GM21447 (cell line): ENCODE data around the gene JOSD2.

ENCODE experiments used
- ATAC-seq: cut with Tn5 transposase; IDR thresholded peaks from one replicate; pipeline ENCODE4 v1.9.1; 2021; ENCODE audit not compliant: unreplicated experiment

The JOSD2 gene, protein sequence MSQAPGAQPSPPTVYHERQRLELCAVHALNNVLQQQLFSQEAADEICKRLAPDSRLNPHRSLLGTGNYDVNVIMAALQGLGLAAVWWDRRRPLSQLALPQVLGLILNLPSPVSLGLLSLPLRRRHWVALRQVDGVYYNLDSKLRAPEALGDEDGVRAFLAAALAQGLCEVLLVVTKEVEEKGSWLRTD

DNA sequence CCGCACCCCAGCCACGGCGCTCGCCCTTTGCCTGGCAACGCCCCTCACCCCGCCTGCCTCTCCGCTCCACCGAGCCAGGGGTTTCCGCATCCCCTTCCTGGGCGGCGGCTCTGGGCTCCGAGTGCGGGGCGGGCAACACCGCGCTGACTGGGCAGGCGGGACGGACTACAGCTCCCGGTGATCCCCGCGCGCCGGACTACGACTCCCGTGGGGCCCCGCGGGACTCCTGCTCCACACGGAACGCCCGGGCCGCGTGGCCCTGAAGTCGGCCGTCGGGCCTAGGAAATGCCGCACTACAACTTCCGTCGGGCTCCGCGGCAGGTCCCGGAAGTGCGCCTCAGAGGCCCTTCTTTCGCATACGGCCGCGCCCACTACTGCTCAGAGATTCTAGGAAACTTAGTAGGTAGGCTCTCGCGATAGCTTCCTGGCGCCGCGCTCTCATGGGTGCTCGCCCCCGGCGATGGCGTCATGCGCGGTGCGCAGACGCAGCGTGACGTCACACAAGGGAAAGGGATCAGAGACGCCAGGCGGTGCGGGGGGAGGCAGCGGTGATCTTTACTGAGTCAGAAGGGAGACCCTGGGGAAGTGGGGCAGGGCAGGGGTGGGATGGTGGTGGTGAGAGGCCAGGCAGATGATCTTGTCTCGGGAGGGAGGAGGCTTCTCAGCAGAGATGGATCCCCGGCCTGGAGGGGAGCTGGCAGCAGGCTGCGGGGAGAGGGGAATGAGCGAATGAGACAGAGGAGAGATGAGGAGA, at the start of gene JOSD2:
JOSD2 (minus strand) TSS at position 123 of the 754 bp plus-strand sequence. CDS start 760 bp downstream, outside the sequence.
- peak; percentile 90 for ATAC-seq

DNA sequence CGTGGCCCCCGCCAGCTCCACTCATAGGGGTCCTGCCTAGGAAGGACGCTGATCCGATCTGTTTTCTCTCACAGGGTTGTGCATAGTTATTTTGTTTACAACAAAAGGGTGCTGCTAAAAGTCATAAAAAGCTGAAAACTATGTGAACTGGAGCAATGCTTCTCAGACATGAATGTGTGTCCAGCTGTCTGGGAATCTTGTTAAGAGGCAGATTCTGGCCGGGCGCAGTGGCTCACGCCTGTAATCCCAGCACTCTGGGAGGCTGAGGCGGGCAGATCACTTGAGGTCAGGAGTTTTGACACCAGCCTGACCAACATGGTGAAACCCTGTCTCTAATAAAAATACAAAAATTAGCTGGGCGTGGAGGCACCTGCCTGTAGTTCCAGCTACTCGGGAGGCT, 48.6 kb upstream of the JOSD2 start:
- no peak for ATAC-seq

DNA sequence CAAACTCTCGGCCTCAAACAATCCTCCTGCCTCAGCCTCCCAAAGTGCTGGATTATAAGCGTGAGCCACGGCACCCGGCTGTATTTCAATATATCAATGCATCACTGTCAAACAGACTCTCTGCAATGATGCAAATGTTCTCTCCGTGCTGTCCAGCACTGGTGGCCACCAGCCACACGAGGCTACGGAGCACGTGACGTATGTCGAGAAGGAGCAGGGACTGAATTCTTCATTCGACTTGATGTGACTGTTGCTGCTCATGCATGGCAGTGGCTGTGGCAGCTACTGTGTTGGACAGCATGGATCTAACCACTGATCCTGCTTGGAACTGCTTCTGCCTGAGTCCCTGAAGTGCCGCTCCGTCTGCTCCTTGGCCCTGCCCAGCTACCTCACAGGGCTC, 47.5 kb upstream of the JOSD2 start:
- no peak for ATAC-seq

DNA sequence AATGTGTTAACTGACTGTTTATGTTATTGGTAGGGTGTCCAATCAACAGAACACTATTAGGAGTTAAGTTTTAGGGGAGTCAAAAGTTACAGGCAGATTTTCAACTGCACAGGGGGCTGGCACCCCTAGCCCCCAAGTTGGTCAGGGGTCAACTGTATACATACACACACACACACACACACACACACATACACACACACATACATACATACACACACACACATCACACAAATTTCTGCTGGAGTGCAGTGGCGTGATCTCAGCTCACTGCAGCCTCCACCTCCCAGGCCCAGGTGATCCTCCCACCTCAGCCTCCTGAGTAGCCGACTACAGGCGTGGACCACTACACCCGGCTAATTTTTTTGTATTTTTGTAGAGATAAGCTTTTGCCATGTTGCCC, 47.0 kb upstream of the JOSD2 start:
- ATAC-seq = no peak

DNA sequence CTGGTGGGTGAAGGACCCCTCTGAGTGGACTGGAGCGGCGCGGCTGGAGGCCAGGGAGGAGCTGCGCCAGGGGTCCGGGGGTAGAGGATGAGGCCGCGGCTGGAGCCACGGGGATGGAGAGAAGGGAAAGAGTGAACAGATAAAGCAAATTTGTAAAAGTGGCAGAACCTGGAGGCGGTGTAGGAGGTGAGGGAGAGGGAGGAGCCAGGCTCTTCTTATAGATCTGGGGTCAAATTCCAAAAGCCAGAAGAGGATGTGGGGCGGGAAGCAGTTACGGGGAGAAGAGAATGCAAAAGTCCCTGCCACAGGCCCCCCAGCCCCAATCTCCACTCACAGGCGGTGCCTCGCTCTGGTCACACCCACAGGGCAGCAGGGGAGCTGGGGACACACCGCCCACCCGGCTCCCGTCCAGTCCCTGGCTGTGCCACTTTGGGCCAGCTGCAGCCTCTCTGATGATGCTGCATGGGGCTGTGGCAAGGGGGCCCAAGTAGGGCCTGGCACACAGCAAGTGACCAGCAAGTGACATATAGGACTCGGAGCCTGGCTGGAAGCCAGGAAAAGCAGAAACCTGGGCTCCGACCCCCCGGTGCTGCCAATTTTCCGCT, 46.1 kb upstream of the JOSD2 start:
- no peak for ATAC-seq

DNA sequence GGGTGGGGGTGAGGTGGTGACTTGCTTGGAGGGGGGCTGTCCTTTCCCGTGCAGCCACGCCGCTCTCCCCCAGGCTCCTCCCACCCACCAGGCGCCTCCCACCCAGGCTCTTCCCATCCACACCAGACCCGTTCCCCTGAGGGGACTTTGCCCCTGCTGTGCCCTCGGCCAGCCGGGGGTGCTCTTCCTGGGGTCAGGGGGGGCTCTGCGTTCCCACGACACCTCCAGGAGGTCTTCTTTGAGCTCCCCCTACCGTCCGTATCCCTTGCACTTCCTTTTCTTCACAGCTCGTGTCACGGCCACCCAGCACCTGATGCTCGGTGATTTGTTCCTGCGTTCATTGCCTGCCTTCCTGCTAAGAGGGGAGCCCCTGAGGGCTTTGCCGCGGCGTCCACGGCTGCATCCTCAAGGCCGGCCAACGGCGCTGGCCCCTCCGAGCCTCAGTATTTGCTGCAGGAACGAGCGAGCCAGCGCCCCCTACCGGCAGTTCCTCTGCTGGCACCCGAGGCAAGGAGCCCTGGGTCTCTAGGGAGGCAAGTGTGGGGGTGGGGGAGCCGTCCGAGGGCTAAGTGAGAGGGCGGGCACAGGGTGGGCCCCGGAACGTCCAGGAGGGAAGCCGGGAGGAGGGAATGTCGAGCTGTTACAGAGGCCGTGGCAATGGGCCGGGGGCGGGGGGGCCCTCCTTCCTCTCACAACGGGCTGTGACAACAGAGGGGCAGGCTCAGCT, 45.5 kb upstream of the JOSD2 start:
- ATAC-seq = no peak

DNA sequence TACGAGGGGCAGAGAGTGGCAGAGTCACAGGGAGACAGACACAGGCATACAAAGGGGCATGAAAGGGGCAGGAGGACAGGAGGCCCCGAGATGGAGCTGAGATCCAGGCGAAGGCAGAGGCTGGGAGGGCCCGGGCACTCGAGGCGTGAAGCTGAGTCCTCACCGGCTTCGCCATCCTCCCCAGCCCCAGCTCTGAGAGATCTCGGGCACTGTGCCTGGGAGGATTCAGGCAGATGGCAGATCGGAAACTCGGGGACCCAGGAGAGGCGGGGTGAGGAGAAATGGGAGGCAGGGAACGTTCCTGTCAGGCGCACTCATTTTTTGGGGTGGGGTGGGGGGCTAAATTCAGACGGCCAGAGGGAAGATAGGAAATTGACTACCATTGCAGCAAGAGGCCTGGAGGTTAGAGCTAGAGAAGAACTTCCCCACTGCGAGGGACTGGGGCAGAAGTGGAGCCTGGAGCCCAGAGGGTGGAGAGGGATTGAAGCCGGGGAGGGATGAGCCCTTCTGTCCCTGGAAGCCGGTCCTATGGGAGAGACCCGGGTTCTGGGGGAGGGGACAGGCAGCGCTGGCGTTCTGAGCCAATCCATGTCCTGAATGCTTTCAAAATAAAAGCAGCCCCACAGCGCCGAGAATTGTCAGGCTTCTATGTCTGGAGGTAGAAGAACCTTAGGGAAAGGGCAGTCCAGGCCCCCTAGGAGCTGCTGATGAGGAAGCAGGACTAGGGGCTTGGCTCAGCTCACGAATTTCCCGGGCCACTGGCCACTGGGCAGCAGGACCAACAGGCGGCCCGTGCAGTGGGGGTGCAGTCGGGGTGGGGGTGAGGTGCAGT, 44.7 kb upstream of the JOSD2 start:
- ATAC-seq = no peak

DNA sequence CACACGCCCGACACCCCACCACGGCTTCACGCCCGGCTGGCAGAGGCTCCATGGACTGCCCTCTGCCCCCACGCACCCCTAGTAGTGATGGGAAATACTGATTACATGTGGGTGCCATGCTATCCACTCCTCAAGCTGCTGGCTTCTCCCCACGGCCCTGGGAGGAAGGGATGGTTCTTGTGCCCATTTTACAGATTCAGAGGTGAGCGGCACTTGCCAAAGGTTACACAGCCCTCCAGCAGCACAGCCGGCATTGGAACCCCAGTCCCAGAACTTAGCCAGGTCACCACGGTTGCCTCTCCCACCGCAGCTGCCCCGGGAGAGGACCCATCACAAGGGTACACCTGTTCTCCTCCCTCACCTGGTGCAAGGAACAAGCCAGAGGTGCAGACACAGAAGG, 44.0 kb upstream of the JOSD2 start:
- no peak for ATAC-seq

DNA sequence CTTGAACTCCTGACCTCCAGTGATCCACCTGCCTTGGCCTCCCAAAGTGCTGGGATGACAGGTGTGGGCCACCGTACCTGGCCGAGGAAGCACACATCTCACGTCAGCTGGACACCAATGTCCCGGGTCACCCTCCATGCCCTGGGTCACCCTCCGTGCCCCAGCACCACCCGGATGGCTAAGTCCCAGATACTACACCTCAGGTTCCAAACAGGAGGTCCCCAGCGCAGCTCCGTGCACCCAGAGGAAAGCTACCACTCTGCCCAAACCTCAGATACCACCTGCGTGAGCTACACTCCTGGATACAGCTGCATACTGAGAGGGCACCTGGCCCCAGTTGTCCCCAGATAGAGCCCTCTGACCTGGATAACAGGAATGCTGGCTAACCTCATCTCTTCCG, 43.2 kb upstream of the JOSD2 start:
- ATAC-seq = no peak

DNA sequence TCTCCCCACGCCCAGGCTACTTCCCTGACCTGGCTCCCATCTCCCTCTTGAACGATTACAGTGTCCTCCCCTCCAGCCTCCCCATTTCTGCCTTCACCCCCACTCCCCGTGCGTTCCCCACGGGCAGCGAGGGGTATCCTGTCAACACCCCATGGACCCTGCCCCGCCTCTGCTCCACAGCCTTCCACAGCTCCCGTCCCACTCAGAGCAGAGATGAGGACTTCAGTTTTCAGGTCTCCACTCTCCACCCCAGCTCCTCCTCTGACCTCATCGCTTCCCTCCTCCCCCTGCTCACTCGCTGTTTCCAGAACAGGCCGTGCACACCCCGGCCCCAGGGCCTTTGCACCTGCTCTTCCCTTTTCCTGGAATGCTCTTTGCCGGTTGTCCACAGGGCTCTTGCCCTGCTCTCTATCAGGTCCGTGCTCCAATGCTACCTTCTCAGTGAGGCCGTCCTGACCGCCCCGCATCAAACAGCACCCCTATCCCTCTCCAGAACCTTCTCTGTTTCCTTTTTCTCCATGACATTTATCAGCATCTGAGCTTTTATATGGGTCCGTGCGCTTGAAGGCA, 42.2 kb upstream of the JOSD2 start:
- ATAC-seq = no peak

DNA sequence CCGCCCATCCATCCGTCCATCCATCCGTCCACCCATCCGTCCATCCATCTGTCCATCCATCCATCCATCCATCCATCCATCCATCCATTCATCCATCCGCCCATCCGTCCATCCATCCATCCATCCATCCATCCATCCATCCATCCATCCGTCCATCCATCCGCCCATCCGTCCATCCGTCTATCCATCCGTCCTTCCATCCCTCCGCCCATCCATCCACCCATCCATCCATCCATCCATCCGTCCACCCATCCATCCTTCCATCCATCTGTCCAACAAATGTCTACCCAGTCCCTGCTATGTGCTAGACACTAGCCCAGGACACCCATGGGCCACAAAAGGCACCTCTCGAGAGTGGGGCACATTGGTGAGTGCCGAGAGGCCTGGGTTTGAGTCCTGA, 41.5 kb upstream of the JOSD2 start:
- ATAC-seq = no peak

DNA sequence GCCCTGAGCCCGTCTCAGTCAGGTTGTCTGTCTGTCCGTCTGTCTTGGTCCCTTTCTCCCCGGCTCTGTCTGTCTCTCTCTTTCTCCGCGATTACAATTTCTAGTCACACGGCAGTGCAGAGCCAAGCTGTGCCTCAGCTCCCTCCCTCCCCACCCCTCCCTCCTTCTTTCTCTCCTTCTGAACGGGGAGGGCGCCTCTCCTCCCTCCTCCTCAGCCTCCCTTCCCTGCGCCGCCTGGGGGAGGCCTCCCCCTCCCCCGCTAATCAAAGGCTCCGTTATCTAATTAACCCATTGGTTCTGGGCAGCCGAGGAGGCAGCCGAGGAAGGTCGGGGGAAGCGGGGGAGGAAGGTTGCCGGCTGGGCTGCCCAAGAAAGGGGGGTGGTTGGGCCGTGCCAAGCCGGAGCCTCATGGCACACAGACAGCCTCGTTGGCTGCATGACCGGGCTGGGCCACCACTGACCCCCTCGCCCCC, 40.8 kb upstream of the JOSD2 start:
- ATAC-seq = no peak

DNA sequence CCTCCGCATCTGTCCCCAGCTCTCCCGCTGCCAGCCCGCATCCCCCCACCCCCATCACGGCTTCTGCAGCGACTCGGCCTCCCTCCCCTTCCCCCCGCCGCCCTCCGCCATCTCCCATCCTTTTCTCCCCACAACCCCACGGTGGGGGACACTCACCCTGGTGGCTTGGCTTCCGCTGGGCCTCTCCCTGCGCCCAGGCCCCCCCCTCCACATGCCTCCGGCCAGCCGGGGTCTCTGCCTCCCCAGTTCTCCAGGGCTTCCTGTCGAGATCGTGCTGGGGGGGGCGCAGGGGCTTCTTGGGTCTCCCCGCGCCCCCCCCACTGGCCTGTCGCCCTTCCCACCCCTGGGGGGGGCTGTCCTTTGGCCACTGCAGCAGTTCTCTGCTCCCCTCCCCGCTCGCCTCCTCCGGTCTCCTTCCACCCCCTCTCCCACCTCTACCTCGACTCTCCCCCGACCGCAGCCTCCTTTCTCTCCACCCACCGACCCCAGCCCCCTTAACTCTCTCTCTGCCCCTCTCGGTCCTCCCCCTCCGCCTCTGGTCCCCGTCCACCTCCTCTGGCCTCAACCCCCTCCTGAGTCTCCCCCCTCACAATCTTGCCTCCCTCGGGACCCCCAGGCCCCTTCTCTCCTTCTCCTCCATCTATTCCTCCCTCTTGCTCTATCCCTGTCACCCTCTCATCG, 40.2 kb upstream of the JOSD2 start:
- no peak for ATAC-seq

DNA sequence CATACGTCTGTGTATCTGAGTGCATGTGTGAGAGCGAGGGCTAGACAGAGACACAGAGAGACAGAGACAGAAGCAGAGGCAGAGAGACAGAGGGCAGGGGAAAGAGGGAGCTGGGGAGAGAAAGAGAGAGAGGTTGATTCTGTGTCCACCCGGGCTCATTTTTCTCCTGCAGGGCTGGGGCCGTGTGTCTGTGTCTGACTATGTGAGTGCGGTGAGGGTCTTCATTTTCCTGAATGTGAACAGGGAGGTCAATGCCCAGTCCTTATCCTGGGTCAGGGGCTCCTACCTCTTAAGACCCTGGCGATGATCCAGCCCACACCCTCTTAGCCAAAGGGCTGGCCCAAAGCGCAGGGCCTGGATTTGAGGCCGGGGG, 39.6 kb upstream of the JOSD2 start:
- ATAC-seq = no peak

DNA sequence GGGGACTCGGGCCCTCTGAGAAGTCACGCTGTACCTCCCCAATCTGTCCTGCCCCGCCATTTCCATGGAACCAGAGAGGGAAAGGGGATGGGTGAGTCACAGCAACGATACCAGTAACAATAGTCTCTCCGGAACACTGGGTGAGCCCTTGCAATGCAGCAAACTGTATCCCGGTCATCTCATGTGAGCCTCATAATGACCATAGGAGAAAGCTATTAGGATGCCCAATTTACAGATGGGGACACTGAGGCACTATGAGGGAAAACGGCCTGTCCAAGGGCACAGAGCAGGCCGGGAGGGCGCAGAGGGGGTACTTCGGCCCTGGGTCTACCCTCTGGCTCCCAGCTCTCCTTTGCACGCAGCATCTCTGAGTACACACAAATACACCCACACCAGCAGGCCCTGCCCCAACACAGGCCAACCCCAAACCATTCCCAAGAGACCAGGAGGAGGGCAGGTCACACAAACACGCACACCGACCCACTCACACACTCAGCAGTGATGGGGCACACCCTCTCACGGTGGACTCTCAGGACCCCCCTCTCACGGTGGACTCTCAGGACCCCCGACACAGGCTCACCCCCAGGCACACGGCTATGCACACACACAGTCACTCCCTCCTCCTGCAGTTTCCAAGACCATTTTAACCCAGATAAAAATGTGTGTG, 39.1 kb upstream of the JOSD2 start:
- ATAC-seq = no peak

DNA sequence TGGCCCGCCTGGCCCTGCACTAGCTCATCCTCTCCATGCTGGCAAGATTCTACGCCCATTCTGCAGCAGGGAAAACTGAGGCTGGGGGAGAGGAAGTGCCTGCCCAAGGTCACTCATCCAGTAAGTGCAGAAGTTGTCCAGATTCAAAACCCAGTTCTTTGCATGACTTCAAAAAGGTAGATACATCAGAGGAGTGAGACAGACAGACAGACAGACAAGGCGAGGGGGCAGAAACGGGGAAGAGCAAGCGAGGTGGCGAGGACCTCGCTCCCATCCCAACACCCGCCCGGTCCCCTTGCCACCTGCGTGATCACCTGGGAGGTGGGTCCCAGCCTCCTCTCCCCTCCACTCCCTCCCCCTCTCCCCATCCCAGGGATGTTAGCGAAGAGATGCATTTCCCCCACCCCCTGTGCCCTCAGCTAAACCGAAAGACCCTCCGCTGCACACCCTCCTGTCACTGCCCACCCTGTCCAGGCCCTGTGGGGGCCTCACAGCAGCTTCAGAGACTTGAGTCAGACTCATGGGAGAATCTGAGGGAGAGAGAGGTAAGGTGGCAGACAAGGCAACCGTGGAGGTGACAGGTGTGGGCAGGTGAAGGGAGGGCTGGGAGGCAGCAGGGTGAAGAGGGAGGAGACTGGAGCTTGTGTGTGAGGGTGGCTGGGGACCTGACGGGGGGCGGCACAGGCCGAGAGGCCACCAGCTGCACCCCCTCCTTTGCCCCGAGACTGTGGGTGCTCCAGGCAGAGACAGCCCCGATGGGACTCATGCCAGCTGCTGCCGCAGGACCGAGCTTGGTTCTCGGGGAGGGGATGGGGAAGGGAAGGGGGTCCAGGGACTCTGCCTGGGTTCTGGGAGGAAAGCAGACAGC, 38.3 kb upstream of the JOSD2 start:
- ATAC-seq = no peak

DNA sequence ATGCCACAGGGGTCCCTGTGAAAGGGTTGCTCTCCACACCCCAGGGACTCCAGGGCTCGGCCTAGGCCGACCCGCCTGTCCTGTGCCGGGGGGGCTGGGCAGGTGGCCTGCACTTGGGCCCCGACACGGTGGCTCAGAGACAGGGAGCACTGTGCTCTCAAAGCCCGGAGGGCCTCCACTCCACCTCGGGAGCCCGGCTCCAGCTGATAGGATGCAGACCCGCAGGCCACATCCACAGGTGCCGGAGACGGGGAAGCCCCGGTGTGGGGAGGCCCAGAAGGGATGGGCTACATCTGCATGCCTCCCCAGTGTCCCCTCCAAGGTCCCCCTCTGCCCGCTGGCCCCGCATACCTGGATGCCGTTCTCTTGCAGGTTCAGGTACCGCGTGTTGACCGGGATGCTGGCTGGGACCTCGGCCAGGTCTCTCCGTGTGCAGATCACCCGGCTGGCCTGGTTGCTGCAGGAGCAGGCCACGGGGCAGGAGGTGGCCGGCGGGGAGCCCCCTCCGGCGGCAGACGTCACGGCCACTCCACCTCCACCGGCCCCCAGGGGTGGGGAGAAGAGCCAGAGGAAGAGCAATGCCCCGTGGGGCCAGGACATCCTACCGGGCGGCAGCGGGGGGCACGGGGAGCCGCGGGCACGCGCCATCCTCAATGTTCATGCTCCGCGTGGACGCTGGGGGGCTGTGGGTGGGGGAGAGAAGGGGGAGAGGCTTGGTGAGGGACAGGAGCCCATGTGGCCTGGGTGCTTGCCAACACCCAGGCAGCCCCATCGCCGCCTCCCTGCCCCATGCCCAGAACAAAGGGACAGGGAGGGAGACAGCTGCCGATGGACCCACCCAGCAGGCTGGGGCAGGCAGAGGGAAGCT, 37.4 kb upstream of the JOSD2 start:
- no peak for ATAC-seq
